DMS 273 (cell line): ENCODE measurements around the gene SLC36A3.
"Not testable (repeated sequence)": the region's sequence is repeated elsewhere in the genome, so short reads cannot be mapped to it uniquely, and the experiment has no call there.

ENCODE experiments used
- DNase-seq: peaks from one replicate; lab custom pipeline; 2025; ENCODE audit not compliant: unreplicated experiment; lab: John Stamatoyannopoulos, UW

SLC36A3 gene

GRCh38 chr5:151240268-151240835 lies 63.2 kb downstream of the SLC36A3 start:
- DNase-seq, result not testable (repeated sequence)

- DNase-seq, result peak; percentile 54
Measured at GRCh38 chr5:151239237-151239861, 64.2 kb downstream of the SLC36A3 start.

GRCh38 chr5:151238303-151238741 lies 65.2 kb downstream of the SLC36A3 start:
- DNase-seq, result peak; percentile 14

GRCh38 chr5:151237685-151238084 lies 65.9 kb downstream of the SLC36A3 start:
- DNase-seq, result no peak

GRCh38 chr5:151236888-151237287 lies 66.7 kb downstream of the SLC36A3 start:
- DNase-seq, result peak; percentile 40

- DNase-seq, result not testable (repeated sequence)
Measured at GRCh38 chr5:151235239-151235571, 68.4 kb downstream of the SLC36A3 start.

- DNase-seq, result no peak
Measured at GRCh38 chr5:151234476-151235238, 68.9 kb downstream of the SLC36A3 start.

GRCh38 chr5:151233616-151234085 lies 69.9 kb downstream of the SLC36A3 start:
- DNase-seq, result no peak

- DNase-seq, result no peak
Measured at GRCh38 chr5:151231359-151231758, 72.2 kb downstream of the SLC36A3 start.

- no peak for DNase-seq
Measured at GRCh38 chr5:151230048-151230680, 73.4 kb downstream of the SLC36A3 start.

- no peak for DNase-seq
Measured at GRCh38 chr5:151228986-151229385, 74.6 kb downstream of the SLC36A3 start.

GRCh38 chr5:151227918-151228447 lies 75.6 kb downstream of the SLC36A3 start:
- DNase-seq, result no peak
